GDM1 (cell line): ENCODE measurements around the gene HRK.

Experiments used
- DNase-seq: peaks from one replicate; lab custom pipeline; 2025; lab: John Stamatoyannopoulos, UW

The HRK gene

GRCh38 chr12:116881325-116881876, at the start of gene HRK:
HRK (minus strand) TSS chr12:116881441; CDS start chr12:116881307, 134 bp downstream.
- no peak for DNase-seq

DNA sequence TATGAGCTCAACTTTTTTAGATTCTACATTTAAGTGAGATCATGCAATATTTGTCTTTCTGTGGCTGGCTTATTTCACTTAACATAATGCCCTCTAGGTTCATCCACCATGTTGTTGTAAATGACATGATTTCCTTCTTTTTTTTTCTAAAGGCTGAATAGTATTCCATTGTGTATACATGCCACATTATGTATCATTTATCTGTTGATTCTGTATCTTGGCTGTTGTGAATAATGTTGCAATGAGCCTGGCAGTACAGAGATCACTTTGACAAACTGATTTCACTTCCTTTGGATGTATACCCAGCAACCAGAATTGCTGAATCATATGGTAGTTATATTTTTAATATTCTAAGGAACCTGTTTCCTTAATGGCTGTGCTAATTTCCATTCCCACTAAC, 48.6 kb upstream of the HRK start:
- DNase-seq: no peak

DNA sequence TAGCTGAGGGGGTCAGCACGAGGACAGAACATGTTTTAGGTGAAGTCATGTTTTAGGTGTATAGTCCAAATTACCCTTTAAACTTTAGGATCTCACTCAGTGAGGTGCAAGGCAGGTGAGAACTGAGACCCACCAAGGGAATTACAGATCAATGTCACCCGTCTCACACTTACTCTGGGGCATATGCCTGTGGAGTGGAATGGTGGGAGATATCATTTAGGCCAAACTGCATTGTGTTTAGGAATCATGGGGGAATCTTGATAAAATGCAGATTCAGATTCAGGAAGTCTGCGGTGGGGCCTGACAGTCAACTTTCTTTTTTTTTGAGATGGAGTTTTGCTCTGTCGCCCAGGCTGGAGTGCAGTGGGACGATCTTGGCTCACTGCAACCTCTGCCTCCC, 47.3 kb upstream of the HRK start:
- DNase-seq: no peak

DNA sequence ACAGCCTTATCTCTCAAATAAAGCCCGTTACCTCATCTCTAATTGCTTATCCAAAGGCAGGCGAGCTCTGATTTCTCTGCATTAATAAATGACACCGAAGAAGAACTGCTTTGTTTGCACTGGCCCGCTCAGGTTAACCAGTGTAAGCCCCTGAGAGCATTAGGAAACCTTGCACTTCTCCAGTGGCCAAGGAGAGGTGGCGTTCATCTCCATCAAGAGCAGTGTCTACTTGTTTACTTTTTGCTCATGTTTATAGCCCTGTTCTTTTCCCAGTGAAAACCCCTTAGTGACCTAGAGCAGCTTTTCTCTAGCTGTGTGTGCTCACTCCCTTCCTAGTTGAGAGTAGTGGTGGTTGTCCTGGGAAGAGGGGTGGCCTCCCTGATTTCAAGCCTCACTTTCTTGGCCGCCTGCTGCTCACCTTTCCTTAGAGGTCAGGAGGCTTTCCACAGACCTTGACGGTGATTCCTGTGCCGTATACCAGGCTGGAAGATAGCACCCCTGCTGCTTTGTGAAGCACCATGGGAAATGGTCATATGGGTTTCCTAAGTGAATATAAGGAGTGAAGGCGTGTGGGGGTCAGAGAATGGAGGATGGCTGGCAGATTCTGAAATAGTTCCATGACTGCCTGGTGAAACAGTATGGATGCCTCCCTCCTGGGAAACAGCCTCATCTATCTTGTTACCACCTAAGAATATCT, 46.2 kb upstream of the HRK start:
- DNase-seq: no peak

DNA sequence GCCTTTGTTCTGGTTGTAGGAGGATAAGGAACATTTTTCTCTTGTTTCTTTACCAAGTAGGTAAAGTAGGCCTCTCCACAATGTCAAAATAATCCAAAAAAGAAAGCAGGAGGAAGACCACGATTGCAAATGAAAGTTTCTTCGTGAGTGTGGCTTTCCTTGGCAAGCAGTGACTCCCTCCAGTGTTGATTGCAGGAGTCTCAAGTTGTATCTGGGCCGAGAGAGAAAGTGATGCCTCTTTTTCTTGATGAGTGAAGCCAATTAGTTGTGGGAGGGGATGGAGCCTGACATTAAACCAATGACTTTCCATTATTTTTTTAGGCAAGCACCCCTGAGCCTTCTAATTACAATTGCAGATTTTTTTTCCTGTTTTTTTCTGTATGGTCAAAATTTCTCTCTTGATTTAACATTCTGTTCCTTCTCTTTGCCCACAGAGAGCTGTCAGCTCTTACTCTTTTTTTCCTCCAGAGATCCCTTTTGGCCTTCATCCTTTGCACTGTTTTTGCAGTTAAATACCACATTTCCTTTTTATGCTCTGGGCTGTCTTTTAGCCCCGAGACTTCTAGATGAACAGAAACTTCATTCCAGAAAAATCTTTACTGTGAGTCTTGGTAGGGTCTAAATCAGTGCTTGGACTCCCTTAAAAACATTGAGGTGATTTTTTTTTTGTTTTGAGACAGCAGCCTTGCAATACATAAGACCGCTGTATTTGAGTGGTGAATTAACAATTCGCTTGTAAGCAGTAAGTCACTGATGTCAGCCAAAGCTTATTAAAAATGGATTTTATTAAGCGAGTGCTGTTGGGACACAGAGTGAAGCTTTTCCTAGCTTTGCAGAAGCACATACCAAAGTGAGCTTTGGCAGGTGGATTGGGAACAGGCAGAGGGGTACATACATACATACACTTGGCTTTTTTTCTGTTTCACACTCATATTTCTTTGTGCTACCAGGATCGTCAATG, 45.3 kb upstream of the HRK start:
- no peak for DNase-seq

GRCh38 chr12:116924558-116925453, 43.6 kb upstream of the HRK start:
- peak; percentile 38 for DNase-seq

- DNase-seq: no peak
These were observed 41.1 kb upstream of the HRK start for GRCh38 chr12:116922194-116922897.

- DNase-seq: no peak
These were observed 39.7 kb upstream of the HRK start for GRCh38 chr12:116920939-116921338.

- no peak for DNase-seq
These were observed 38.7 kb upstream of the HRK start for GRCh38 chr12:116919706-116920485.

DNA sequence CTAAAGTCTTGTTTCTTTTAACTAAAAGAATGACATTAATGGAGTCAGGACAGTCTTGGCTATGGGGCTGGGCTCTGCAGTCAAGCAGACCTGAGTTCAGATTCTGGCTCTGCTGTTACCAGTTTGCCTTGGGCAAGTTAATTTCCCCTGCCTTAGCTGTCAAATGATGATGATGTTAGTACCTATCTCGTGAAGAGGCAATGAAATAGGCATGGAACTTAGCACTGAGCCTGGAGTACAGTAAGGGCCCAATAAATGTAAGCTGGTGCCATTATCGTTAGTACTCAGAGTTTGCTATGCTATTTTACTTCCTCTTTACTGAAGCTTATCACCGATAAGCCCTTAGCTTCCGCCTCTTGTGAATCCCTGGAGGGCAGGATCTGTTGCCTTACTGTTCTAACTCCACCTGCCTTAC, 38.0 kb upstream of the HRK start:
- no peak for DNase-seq

DNA sequence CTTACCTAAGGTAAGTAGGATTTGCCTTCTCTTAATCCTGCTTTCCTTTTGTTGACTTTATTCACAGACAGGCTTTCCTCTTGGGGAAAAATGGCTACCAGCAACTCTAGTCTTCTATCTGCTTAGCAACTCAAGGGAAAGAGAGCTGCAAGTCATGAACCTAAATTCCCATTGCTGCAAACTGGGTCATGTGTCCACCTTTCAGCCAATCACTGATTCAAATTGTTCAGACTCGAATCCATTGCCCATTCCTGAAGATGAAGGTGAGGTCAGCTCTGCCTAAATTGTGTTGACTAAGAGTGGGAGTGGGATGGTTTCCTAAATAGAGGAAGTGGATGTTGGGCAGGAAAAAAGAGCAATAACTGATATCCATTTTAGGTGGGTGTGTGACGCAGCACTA, 37.2 kb upstream of the HRK start:
- no peak for DNase-seq

GRCh38 chr12:116916714-116917114, 35.5 kb upstream of the HRK start:
- DNase-seq: no peak

GRCh38 chr12:116916122-116916521, 34.9 kb upstream of the HRK start:
- DNase-seq: no peak

DNA sequence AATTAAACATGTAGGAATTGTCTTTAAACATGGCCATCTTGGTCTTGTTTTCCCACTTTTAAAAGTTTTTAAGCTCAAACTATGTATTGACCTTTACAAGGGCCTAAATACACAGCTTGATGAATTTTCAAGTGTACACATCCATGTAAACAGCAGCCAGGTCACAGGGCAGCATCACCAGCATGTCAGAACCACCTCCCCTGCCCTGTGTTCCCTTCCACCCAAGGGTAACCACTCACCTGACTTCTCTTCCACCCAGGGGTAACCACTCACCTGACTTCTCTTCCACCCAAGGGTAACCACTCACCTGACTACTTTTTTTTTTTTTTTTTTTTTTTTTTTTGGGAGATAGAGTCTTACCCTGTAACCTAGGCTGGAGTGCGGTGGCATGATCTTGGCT, 34.1 kb upstream of the HRK start:
- DNase-seq: no peak

DNA sequence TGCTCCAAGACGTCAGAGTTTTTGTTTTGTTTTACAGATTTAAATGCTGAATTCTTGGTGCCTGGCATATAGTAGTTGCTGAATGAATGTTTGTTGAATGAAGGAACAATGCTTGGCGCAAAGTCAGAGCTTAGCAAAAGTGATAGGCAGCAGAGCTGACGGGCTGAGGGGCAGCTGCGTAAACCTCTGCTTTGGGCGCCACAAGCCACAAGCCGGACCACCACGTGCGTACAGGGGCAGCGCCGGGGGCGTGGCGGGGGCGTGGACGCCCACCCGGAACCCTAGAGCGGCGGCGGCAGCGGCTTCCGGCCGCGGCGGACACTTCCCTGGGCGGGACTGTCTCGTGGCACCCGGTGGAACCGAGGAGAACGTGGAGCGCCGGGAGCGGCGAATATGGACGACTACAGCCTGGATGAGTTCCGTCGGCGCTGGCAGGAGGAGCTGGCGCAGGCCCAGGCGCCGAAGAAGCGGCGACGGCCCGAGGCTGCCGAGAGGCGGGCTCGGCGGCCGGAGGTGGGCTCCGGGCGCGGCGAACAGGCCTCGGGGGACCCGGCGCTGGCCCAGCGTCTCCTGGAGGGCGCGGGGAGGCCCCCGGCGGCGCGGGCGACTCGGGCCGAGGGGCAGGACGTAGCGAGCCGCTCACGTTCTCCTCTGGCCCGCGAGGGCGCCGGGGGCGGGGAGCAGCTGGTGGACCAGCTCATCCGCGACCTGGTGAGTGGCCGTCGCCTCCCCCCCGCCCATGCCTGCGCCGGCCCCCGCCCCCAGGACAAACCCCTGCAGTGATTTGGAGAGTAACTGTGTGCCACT, 29.6 kb upstream of the HRK start, which contains the start of gene FBXW8:
FBXW8 (plus strand) TSS at position 306 of the 807 bp plus-strand sequence; CDS start at position 394, 88 bp downstream.
- DNase-seq: peak; percentile 61

DNA sequence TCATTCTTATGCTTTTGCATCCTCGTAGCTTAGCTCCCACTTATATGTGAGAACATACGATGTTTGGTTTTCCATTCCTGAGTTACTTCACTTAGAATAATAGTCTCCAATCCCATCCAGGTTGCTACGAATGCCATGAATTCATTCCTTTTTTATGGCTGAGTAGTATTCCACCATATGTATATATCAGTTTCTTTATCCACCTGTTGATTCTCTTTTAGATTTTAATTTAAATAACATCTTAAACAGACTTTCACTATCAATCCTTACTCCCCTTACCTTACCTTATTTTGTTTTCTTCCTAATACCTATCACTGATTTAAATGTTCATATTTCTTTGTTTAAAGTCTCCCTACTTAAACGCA, 29.0 kb upstream of the HRK start:
- DNase-seq: no peak

- no peak for DNase-seq
These were observed 25.0 kb upstream of the HRK start for GRCh38 chr12:116906285-116906684.

GRCh38 chr12:116903818-116904217, 22.6 kb upstream of the HRK start:
- no peak for DNase-seq

DNA sequence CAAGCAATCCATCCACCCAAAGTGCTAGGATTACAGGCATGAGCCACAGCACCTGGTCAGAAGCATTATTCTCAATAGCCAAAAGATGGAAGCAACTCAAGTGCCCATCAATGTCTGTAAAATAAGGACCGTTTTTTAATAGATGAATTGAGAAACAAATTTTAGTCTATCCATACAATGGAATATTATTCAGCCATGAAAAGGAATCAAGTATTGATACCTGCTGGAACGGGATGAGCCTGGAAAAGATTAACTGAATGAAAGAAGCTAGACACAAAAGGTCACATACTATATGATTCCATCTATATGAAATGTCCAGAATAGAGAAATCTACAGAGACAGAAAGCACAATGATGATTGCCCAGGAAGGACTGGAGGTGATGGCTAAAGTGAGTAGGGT, 20.4 kb upstream of the HRK start:
- no peak for DNase-seq

- DNase-seq: no peak
These were observed 17.4 kb upstream of the HRK start for GRCh38 chr12:116898669-116899068.
